GF-D8 (cell line): ENCODE data around the gene ACRV1.

Experiments
- DNase-seq: peaks from one replicate; lab custom pipeline; 2025; lab: John Stamatoyannopoulos, UW

ACRV1 gene

DNA sequence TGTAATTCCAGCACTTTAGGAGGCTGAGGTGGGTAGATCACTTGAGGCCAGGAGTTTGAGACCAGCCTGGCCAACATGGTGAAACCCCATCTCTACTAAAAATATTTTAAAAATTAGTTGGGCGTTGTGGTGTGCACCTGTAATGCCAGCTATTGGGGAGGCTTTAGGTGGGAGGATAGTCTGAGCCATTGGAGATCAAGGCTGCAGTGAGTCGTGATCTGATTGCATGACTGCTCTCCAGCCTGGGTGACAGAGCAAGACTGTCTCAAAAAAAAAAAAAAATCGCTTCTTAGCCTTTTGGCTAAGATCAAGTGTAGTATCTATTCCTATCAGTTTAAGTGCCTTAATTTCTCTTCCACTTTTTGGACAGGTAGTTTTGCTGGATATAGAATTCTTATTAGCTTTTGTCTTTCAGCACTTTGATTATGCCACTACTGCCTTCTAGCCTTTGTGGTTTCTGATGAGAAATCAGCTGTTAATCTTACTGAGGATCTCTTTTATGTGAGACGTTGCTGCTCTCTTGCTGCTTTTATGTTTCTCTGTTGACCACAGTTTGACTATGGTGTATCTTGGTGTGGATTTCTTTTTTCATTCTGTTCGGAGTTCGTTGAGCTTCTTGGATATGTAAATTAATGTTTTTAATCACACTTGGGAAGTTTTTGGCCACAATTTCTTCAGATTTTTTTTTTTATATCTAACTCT, 31.0 kb downstream of the ACRV1 start:
- DNase-seq: no peak

DNA sequence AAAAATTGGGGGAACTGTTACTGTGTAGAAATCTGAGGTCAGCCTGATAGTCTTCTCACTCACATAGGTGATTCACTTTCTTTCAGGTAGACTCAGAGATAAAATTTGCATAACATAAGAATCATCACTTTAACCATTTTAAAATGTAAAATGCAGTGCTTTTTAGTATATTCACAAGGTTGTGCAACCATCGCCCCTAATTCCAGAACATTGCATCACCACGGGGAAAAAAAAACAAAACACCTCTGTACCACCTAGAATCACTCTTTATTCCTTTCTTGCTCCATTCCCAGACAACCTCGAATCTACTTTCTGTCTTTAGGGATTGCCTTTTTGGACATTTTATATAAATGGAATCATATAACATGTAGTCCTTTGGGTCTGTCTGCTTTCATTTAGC, 34.8 kb downstream of the ACRV1 start:
- DNase-seq: no peak

DNA sequence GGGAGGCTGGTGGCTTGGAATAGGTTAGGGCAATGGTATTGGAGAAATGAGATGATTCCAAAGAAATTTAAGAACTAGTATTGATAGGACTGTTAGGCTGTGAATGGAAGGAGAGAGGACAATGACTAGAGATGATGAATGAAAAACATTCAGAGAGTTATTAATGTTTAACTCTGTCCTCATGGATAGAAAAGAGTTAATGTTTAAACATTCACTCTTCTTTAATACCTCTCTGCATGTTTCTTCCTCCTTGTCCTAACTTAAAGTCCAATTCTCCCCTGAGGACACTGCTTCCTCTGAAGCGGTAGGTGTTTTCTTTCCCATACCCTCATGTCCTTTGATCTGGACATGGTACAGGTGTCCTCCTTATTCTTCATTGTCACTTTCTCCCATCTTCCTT, 42.3 kb downstream of the ACRV1 start:
- no peak for DNase-seq

DNA sequence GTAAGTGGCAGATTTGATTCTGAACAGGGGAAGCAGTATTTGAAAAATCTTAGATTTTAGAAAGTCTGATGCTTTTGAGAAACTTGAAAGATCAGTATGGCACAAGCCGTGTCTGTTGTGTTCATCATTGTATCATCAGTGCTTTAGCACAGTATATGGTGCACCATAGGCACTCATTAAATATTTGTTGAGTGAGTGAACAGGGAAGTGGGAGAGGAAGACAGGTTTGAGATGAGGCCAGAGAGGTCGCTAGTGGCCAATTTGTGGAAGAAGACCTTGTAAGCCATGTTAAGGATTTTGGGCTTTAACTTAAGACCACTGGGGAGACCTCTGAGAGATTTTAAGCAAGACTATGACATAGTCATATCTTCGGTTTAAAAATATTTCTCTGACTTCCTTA, 42.8 kb downstream of the ACRV1 start:
- DNase-seq: no peak

DNA sequence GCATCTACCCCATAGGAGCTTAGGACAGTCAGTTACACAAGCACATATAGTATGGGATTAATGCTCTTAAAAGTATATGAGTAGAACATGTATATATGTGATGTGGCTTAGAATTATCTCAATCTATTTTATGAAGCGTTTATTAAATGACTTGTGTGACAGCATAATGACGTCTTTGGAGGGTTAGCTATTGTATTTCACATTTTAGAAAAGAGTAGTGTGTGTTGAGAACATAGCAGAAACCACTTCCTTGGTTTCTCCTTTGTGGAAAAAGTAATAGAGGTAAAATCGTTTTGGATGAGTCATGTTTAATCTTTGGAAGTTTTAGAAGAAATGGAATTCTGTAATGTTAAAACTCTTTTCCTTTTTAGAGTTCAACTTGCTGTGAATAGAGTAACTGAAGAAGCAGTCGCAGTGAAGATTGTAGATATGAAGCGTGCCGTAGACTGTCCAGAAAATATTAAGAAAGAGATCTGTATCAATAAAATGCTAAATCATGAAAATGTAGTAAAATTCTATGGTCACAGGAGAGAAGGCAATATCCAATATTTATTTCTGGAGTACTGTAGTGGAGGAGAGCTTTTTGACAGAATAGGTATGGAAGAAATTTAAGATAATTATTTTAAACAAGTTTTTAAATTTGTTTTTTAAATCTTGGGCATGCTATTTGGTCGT, 53.3 kb downstream of the ACRV1 start:
- DNase-seq: no peak

DNA sequence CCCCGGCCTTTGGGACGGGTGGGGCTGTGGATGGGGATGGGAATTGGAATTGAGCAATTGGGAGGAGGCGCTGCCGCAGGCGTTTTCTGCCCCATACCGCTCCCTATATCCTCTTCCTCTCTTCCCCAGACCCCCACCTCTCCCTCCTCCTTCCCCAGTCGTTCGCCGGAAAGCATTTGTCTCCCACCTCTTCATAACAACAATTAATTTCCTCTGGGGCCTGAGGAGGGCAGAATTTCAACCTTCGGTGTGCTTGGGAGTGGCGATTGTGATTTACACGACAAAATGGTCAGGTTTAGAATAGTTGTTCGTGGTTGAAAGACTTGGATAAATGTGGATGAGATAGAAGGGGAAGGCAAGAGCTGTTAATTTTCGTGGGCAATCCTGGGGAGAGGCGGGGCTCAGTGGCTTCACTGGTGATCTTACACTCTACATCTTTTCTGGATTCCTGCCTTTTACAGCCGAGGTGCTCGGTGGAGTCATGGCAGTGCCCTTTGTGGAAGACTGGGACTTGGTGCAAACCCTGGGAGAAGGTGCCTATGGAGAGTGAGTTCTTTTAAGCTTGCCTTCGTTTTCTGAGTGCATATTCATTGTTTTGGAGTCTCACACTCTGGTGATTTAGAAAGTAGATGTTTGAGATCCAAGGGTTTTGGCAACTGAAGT, 54.2 kb downstream of the ACRV1 start:
- peak; percentile 88 for DNase-seq

DNA sequence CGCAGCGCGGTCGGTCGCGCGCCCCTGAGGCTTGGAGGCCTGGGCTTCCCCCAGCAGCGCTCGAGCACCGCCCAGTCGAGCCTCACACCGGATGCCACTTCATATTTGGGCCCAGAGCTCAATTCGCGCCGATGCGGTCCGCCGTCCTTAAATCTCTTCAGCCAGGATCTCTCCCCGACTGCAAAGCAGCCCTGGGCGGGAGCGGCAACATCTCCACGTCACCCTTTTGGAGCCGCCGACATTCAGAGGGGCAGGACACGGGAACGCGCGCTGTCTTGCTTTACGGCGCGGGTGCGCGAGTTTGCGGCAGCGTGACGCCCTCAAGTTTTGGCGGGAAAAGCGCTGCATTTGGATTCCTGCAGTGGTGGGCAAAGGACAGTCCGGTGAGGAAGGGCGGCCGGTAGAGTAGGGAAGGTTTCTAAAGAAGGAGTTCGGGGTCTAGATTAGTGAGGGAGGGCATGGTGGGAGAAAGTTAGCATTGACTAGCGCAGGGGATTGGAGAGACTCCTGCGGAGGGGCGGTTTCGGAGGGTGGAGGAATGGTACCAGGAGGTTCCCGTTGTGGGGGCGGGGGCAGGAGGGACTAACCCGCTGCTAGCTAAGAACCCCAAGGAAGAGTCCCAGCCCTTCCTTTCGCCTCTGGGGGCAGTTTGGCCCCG, 54.9 kb downstream of the ACRV1 start:
- DNase-seq: peak; percentile 96

DNA sequence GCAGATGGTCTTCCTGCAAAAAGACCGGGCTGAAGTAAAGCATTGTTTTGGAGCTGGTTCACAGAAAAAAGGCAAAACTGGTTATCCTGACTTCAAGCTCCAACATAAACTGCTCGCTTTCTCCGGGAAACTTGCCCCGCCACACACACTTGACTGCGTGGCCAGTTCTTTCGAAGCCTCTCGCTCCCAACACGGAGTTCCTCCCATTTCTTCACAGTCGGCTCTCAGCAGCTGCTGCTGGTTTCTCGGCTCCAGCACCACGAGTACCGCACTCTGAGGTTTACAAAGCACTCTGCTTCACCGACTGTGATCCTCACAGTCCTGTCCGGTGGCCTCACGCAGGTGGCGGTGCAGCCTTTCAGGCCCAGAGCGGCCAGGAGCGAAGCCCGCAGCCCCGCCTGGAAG, 55.4 kb downstream of the ACRV1 start:
- no peak for DNase-seq

DNA sequence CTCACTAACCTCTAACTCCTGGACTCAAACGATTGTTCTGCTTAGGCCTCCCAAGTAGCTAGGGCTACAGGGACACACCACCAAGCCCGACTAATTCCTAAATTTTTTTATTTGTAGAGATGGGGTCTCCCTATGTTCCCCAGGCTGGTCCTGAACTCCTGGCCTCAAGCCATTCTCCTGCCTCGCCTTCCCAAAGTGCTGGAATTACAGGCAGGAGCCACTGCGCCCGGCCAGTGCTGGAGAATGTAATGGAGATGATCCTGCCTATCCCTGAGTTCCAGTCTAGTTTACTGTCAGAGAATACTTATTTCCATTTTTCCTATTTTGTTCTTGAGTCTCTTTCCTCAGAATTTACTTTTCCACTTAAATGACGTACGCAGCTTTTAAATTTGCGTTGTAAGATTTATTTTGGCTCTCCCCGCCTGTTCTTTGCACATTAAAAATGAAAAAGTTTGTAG, 55.9 kb downstream of the ACRV1 start, which contains the start of gene CHEK1:
CHEK1 (plus strand) TSS at position 408 of the 458 bp plus-strand sequence. CDS start 1,606 bp downstream, outside the sequence.
- DNase-seq: no peak

DNA sequence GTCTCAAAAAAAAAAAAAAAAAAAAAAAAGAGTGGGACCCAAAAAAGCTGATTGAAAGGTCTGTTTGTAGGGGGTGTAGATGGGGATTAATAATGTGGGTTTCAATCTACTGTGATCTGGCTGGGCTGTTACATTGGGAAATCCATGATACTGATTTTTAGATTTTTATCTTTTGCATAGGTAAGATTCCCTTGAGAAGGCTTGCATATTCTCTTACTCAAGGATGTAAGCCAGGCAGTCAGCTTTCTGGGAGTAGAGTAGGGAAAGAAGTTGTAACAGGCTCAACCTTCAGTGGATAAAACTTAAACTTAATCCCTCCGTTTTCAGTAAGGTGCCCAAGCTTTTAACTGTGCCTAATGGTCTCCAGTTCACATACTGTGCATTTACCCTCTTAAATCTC, 57.6 kb downstream of the ACRV1 start:
- DNase-seq: no peak

DNA sequence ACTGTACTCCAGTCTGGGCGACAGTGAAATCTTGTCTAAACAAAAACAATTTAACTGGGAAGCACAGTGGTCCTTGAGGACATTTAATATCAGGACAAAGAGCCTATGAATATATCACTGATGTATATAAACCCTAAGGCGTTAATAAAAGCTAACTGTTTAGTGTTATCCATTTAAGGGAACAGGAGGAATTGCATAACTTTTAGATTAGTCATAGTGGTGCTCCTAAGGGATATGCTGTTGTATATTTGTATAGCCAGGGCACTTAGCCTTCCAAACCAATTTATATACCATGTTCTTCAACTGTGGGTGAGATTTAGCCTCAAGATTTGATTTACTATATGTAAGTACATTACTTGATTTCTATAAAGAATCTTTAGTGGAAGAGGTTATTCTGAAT, 58.7 kb downstream of the ACRV1 start:
- peak; percentile 33 for DNase-seq
